Erythroblast (primary cell): ENCODE data around the gene TRIAP1.

Experiments
- GATA1 ChIP-seq: IDR thresholded peaks from 2 replicates; pipeline ENCODE4 v1.6.1; 2011; ENCODE audit warnings: low read depth, mild to moderate bottlenecking, control low read depth, low read length, moderate library complexity
- POLR2A ChIP-seq: IDR thresholded peaks from 2 replicates; pipeline ENCODE4 v1.6.1; 2011; ENCODE audit warnings: mild to moderate bottlenecking, low read length

GRCh38 chr12:120470150-120470784 is 24.1 kb upstream of the TRIAP1 start:
- TF ChIP-seq POLR2A (no peak), GATA1 (no peak)
